Stimulated activated CD4-positive, alpha-beta T cell treated with anti-CD3 and anti-CD28 coated beads, Interleukin-1b, Interleukin-23, amount 100 ng/mL, for 1 hour (primary cell): ENCODE measurements around the gene PMCH.
"Not testable (repeated sequence)": the region's sequence is repeated elsewhere in the genome, so short reads cannot be mapped to it uniquely, and the experiment has no call there.

Source experiments
- DNase-seq, 2 donors: peaks; one replicate each; pipeline ENCODE4 v3.0.0-alpha.2; 2020; ENCODE audit warnings: low read depth in 2 of 2

PMCH gene, protein sequence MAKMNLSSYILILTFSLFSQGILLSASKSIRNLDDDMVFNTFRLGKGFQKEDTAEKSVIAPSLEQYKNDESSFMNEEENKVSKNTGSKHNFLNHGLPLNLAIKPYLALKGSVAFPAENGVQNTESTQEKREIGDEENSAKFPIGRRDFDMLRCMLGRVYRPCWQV

GRCh38 chr12:102197789-102198188 lies at the start of gene PMCH:
PMCH (minus strand) TSS chr12:102197833; CDS start chr12:102197770, 63 bp downstream.
- DNase-seq: no peak

DNA sequence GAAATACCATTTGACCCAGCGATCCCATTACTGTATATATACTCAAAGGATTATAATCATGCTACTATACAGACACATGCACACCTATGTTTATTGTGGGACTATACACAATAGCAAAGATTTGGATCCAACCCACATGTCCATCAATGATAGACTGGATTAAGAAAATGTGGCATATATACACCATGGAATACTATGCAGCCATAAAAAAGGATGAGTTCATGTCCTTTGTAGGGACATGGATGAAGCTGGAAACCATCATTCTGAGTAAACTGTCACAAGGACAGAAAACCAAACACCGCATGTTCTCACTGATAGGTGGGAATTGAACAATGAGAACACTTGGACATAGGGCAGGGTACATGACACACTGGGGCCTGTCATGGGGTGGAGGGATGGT lies 43.2 kb upstream of the PMCH start:
- not testable (repeated sequence) for DNase-seq

- DNase-seq: no peak
These were observed 37.0 kb upstream of the PMCH start for GRCh38 chr12:102234599-102234998.

GRCh38 chr12:102232446-102232845 lies 34.8 kb upstream of the PMCH start:
- no peak for DNase-seq

GRCh38 chr12:102232036-102232435 lies 34.4 kb upstream of the PMCH start:
- no peak for DNase-seq

DNA sequence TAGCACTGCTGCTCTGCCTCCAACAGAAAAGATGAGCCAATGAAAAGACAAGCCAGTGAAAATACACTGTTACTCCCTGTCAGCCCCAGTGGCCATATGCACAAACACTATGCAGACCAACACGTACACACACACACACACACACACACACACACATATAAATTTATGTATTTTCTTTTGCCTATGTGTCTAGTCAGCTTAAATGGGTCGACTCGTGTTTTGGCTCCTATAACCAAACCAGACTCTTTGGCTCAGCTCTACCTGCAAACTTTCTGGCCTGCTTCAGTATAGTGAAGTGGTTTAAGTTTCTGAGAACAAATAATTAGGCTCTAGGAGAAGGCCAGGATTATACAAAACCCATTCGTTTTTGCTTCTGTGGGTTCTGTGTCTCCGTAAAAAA lies 30.3 kb upstream of the PMCH start:
- no peak for DNase-seq

GRCh38 chr12:102220736-102221135 lies 23.1 kb upstream of the PMCH start:
- DNase-seq: no peak

GRCh38 chr12:102215992-102216691 lies 18.5 kb upstream of the PMCH start:
- no peak for DNase-seq

DNA sequence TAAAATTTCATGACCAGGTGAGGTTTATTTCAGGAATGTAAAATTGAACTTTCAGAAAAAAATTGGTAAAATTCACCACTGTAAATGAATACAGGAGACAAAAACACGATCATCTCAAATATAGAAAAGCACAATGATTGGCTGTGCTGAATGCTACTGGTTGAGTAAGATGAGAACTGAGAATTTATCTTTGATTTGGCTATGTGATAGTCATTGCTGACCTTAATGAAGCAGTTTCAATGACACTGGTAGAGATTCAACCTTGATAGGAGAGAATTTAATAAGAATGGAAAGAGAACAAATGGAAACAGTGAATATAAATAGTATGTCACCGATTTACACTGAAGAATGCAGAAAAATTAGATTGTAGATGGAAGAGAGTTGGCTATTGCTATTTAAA lies 6.4 kb upstream of the PMCH start:
- DNase-seq: no peak

- no peak for DNase-seq
These were observed 4.9 kb upstream of the PMCH start for GRCh38 chr12:102202556-102202955.

DNA sequence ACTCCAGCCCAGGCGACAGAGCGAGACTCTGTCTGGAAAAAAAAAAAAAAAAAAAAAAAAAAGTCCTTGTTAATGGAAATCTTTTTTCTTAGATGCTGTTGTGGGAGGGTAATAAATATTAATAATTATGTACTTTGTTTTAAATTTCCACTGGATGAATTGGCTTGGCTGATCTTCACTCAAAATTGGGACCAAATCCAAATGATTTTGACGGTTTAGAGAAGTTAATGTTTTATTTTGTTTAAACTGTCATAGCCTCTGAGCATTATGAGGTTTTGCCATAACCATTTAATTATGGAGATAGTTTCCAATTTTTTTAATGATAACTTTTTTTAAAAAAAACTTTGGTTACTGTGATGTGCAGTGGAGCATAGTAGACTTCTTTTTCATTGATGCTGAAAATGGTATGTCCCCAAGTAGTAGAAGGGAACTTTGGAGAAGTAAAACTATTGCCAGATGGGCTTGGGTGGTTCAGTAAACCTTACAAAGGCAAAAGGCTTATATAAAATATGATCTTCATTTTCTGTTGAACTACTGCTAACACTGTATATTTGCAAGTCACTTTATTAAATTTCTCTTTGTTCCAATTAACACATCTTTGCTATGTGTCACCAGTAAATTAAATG lies 3.9 kb upstream of the PMCH start:
- DNase-seq: no peak

- no peak for DNase-seq
These were observed 1.8 kb downstream of the PMCH start for GRCh38 chr12:102195826-102196225.

DNA sequence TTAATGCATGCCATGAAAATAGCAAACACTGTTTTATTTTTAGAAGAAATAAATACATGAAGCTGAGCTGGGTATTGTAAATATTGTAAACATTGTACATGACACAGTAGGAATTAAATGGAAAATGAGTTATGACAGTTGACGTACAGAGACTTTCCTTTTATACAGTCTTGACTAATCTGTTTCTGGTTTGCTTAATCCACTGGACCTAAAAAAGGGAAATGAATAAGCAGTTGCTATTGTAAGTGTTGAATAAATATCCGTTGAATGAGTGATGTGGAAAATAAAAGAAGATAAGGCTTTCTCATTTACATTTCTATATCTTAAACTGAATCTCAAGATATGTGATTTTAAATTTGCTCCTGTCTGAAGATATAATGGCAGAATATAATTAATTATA lies 15.0 kb downstream of the PMCH start:
- DNase-seq: no peak

DNA sequence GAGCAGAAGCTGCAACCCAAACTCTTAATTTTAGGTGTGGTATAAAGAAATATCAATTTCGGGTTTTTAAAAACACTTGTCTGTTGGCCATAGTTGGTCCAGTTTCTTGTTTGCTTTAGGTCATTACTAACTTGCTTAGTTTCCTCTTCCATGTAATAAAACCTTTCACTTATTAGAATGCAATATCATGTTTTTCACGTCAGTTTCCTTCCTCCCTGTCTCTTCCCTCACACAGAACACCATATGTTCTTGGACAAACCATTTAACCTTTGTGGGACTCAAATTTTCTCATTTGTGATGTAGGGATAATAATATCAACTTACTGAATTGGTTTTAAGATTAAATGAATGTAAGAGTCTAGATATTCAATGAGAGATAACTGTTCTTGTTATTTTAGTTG lies 22.9 kb downstream of the PMCH start:
- no peak for DNase-seq

DNA sequence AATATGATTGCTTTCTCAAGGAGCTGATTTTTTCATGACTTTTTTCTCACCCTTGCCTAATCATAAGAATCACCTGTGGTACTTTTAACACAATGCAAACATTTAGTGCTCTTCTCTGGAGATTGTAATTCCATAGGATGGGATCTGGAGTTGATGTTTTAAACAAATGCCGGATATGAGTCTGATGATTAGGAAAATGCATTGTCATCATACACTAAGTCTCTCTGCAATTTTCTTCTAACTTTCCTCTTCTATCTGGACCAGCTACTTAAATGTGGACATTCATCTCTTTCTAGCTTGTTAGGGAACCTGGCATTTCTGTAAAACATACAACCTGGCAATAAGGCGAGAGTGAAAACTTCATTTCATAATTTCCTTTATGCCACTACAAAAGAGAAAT lies 23.5 kb downstream of the PMCH start:
- DNase-seq: no peak

- DNase-seq: no peak
These were observed 25.2 kb downstream of the PMCH start for GRCh38 chr12:102172436-102172835.

GRCh38 chr12:102171951-102172350 lies 25.7 kb downstream of the PMCH start:
- DNase-seq: no peak

DNA sequence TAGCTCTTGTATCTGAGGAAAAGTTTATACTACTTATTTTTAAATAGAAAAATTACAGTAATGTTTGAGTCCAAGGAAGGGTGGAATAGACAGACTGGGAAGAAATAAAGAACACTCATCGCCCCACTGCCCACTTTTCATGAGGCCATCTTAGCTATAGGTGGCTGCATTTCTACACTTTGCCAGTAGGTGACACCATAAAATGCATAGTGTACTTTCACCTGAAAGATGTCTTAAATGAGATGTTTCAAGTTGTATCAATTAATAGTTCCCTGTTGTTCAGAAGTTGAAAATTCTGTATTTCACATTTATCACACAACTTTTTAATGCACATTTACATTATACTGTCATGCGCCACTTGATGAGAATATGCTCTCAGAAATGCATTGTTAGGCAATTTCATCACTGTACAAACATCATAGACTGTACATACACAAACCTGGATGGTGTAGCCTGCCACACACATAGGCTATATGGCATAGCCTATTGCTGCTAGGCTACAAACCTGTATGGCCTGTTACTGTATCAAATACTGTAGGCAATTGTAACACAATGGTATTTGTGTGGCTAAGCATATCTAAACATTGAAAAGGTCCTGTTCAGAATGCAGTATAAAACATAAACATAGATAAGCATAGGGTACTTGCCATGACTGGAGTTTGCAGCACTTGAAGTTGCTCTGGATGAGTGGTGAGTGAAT lies 27.6 kb downstream of the PMCH start:
- DNase-seq: no peak

GRCh38 chr12:102167821-102168604 lies 29.6 kb downstream of the PMCH start:
- DNase-seq: no peak

DNA sequence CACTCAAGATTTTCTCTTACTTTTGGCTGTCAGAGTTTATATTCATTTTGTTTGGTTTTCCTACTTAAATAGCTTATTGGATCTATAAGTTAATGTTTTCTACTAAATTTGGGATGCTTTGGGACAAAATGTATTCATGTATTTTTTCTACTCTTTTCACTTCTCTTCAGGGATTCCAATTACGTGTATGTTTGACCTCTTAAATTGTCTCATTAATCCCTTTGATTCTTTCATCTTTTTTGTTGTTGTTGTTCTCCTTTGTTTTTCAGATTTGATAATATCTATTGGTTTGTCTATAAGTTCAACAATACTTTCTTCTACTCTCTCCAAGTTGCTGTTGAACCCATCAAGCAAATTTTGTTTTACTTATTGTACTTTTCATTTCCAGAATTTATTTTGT lies 34.2 kb downstream of the PMCH start:
- DNase-seq: no peak

GRCh38 chr12:102155206-102155605 lies 42.4 kb downstream of the PMCH start:
- not testable (repeated sequence) for DNase-seq

DNA sequence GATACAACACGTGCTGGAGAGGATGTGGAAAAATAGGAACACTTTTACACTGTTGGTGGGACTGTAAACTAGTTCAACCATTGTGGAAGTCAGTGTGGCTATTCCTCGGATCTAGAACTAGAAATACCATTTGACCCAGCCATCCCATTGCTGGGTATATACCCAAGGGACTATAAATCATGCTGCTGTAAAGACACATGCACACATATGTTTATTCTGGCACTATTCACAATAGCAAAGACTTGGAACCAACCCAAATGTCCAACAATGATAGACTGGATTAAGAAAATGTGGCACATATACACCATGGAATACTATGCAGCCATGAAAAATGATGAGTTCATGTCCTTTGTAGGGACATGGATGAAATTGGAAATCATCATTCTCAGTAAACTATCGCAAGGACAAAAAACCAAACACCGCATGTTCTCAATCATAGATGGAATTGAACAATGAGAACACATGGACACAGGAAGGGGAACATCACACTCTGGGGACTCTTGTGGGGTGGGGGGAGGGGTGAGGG lies 50.5 kb downstream of the PMCH start:
- DNase-seq: not testable (repeated sequence)
